ENCODE results near the gene CLDN9. TPM values are rescaled to one million over a fixed set of nuclear protein-coding genes. Genes with fewer than 3 reads are reported as not detected.

The CLDN9 gene
- total RNA-seq, 1 donor from 2014 or later = 0.99 TPM

- no peak for TF ChIP-seq CTCF (conservative IDR thresholded peaks at IDR 0.05)
- Mint-ChIP-seq H3K36me3 (peaks cover 3% of the 10 kb centered on the region), H3K4me3 (peak overlapping the region; percentile 68), H3K9me3 (no peaks in the 10 kb centered on the region), H3K4me1 (ENCODE audit: unreplicated experiment) (peaks cover 13% of the 10 kb centered on the region), H3K27ac (peak overlapping the region; percentile 28), H3K27me3 (peaks cover 4% of the 10 kb centered on the region)
- DNase-seq (ENCODE audit: extremely low spot score, unreplicated experiment) = no peak
Measured at GRCh38 chr16:2971985-2972784, 40.5 kb upstream of the CLDN9 start.

DNA sequence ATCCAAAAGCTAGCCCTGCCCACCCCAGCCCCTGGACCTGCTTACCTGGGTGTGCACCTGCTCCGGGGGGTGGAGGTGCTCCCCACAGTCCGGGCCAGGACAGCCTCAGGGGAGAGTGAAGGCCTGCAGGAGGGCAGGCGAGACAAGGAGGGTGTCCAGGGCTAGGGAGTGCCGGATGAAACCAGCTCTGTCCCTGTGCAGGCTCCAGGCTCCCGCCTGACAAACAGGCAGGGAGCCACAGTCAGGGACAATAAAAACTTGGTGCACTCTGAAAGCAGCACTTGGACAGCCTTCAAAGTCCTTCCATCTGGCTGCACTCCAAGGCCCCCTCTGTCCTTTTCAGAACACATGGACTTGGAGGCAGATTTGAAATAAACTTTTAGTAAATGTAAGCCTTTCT lies 39.6 kb upstream of the CLDN9 start:
- TF ChIP-seq CTCF (conservative IDR thresholded peaks at IDR 0.05) = no peak
- Mint-ChIP-seq H3K27me3 (peaks cover 3% of the 10 kb centered on the region), H3K4me3 (no peak overlapping the region)

GRCh38 chr16:2973605-2974318 lies 39.0 kb upstream of the CLDN9 start:
- Mint-ChIP-seq H3K27ac (no peak overlapping the region), H3K27me3 (no peaks in the 10 kb centered on the region), H3K36me3 (peaks cover 3% of the 10 kb centered on the region), H3K4me3 (no peak overlapping the region), H3K9me3 (no peaks in the 10 kb centered on the region), H3K4me1 (ENCODE audit: unreplicated experiment) (peaks cover 7% of the 10 kb centered on the region)
- no peak for TF ChIP-seq CTCF (conservative IDR thresholded peaks at IDR 0.05)
- DNase-seq (ENCODE audit: extremely low spot score, unreplicated experiment) = no peak

More for the DNA sequence above, 39.6 kb upstream of the CLDN9 start:
- no peaks in the 10 kb centered on the region for H3K9me3 Mint-ChIP-seq
- peaks cover 3% of the 10 kb centered on the region for H3K36me3 Mint-ChIP-seq
- H3K4me1 Mint-ChIP-seq (ENCODE audit: unreplicated experiment) = peaks cover 12% of the 10 kb centered on the region
- DNase-seq (ENCODE audit: extremely low spot score, unreplicated experiment) = no peak
- no peak overlapping the region for H3K27ac Mint-ChIP-seq

DNA sequence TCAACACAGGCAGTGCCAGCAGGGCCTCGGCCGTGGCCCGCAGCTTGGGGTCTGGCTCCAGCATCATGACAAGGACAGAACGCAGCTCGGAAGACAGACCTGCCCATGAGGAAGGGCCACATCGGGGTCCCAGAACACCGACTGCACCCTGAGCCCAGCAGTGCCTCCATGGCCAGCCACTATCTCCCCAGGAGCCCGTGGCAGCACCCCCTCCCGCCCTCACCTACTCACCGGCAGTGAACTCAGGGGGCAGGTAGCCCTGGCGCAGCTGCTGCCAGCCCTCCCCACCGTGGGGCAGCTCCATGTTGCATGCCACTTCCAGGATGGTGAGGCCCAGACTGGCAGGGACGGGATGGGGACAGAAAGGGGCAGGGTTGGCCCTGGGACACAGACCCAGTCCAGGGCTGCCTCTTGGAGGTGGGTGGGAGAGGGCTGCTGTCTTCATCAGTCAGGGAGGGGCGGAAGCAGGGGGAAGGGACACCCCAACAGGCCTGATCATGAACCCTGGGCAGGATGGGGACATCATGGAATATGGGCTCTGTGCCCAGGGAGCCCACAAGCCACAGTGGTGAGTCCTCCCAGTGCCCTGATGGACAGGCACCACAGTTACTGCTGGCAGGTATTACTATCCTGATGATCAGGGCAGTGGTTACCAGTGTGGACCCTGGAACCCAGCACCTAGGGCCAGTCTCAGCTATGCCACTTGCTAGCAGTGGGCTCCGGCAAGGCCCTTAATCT lies 38.2 kb upstream of the CLDN9 start:
- H3K36me3 Mint-ChIP-seq = peaks cover 3% of the 10 kb centered on the region
- no peak overlapping the region for H3K4me3 Mint-ChIP-seq
- H3K27ac Mint-ChIP-seq = no peak overlapping the region
- H3K9me3 Mint-ChIP-seq = no peaks in the 10 kb centered on the region
- H3K27me3 Mint-ChIP-seq = no peaks in the 10 kb centered on the region
- no peak for DNase-seq (ENCODE audit: extremely low spot score, unreplicated experiment)
- H3K4me1 Mint-ChIP-seq (ENCODE audit: unreplicated experiment) = peaks cover 7% of the 10 kb centered on the region
- TF ChIP-seq CTCF (conservative IDR thresholded peaks at IDR 0.05) = no peak

GRCh38 chr16:2975161-2975795 lies 37.4 kb upstream of the CLDN9 start:
- H3K36me3 Mint-ChIP-seq = peaks cover 3% of the 10 kb centered on the region

More at GRCh38 chr16:2975161-2975795, 37.4 kb upstream of the CLDN9 start:
- H3K27ac Mint-ChIP-seq = no peak overlapping the region
- TF ChIP-seq CTCF (conservative IDR thresholded peaks at IDR 0.05) = no peak
- no peak for DNase-seq (ENCODE audit: extremely low spot score, unreplicated experiment)
- no peak overlapping the region for H3K4me3 Mint-ChIP-seq
- H3K4me1 Mint-ChIP-seq (ENCODE audit: unreplicated experiment) = peaks cover 7% of the 10 kb centered on the region
- no peaks in the 10 kb centered on the region for H3K27me3 Mint-ChIP-seq
- no peaks in the 10 kb centered on the region for H3K9me3 Mint-ChIP-seq

Data from type B pancreatic cell (in vitro differentiated cells).